Fibroblast of lung (primary cell): ENCODE results near the gene NPTX1. TPM values are rescaled to one million over a fixed set of nuclear protein-coding genes. Genes with fewer than 3 reads are reported as not detected.
A peak's percentile ranks its signal among the peaks of the same experiment; 100 is the strongest.

Source experiments
- DNase-seq, 2 donors: peaks; one replicate each; pipeline versions ENCODE4 v3.0.0 to v3.0.0-alpha.2; 2010; ENCODE audit warnings: low read depth in 2 of 2
- H2AFZ ChIP-seq: 2 replicates; pipeline ENCODE4 v1.5.1; 2012; ENCODE audit warnings: low read length, control low read depth, inconsistent platforms
- H3K27ac ChIP-seq: 2 replicates; pipeline ENCODE4 v1.5.1; 2011; ENCODE audit warnings: low read length, control low read depth; ENCODE audit not compliant: insufficient read depth
- H3K27me3 ChIP-seq: 2 replicates; pipeline ENCODE4 v1.5.1; 2011; ENCODE audit warnings: mild to moderate bottlenecking, low read length; ENCODE audit not compliant: control insufficient read depth, insufficient read depth
- H3K36me3 ChIP-seq: 2 replicates; pipeline ENCODE4 v1.5.1; 2011; ENCODE audit warnings: low read length; ENCODE audit not compliant: control insufficient read depth, insufficient read depth
- H3K4me1 ChIP-seq: 2 replicates; pipeline ENCODE4 v1.5.1; 2011; ENCODE audit warnings: low read length; ENCODE audit not compliant: control insufficient read depth, insufficient read depth; ENCODE audit errors: extremely low read depth
- H3K4me2 ChIP-seq: 2 replicates; pipeline ENCODE4 v1.5.1; 2011; ENCODE audit warnings: low read length, control low read depth; ENCODE audit not compliant: insufficient read depth; ENCODE audit errors: extremely low read depth
- H3K4me3 ChIP-seq, 4 experiments: fragments of 200-600 bp in 1 of 4; sonication (generic) in 1 of 4; replicated peaks in 1 of 4; 2 replicates each; pipeline ENCODE4 v1.5.1; 2011 to 2016; ENCODE audit warnings: low read length in 4 of 4, low read depth in 3 of 4, mild to moderate bottlenecking in 3 of 4, control low read depth in 2 of 4, inconsistent platforms in 1 of 4, mixed read lengths in 1 of 4; ENCODE audit not compliant: insufficient read depth in 1 of 4; ENCODE audit errors: control extremely low read depth in 1 of 4
- H3K79me2 ChIP-seq: 2 replicates; pipeline ENCODE4 v1.5.1; 2012; ENCODE audit warnings: mild to moderate bottlenecking, low read length, inconsistent platforms; ENCODE audit not compliant: control insufficient read depth, insufficient read depth
- H3K9ac ChIP-seq: 2 replicates; pipeline ENCODE4 v1.5.1; 2011; ENCODE audit warnings: mild to moderate bottlenecking, low read length, control low read depth; ENCODE audit not compliant: insufficient read depth
- H3K9me3 ChIP-seq: 2 replicates; pipeline ENCODE4 v1.5.1; 2012; ENCODE audit warnings: low read depth, low read length; ENCODE audit not compliant: control insufficient read depth, insufficient read depth
- H4K20me1 ChIP-seq: 2 replicates; pipeline ENCODE4 v1.5.1; 2011; ENCODE audit warnings: low read length; ENCODE audit not compliant: control insufficient read depth, insufficient read depth; ENCODE audit errors: extremely low read depth
- EZH2 ChIP-seq: IDR thresholded peaks from 2 replicates; pipeline ENCODE4 v1.5.1; 2012; ENCODE audit warnings: low read length, control low read depth, mild to moderate bottlenecking; ENCODE audit errors: missing control alignments
- polyA plus RNA-seq, 2 donors: library from polyadenylated mRNA; depleted of rRNA in 1 of 2; stranded (reverse) in 1 of 2; unstranded in 1 of 2; fragments of >200 nt; gene quantifications; 2 replicates each; pipeline ENCODE4 v1.2.1, GENCODE V29; 2011 to 2012; ENCODE audit warnings: missing spikeins in 1 of 2
- total RNA-seq: library from RNA; depleted of rRNA; stranded (reverse); fragments of >200 nt; gene quantifications from 2 replicates; pipeline ENCODE4 v1.2.1, GENCODE V29; 2014
- TF ChIP-seq, protein P1 (sequence below), 2 donors: IDR thresholded peaks in 1 of 2; conservative IDR thresholded peaks in 1 of 2; 1 replicate in 1 of 2; 2 replicates in 1 of 2; pipeline ENCODE4 v1.5.1; 2011 to 2012; ENCODE audit warnings: low read length in 2 of 2, control low read depth in 1 of 2, inconsistent platforms in 1 of 2, low read depth in 1 of 2, mild to moderate bottlenecking in 1 of 2

NPTX1 gene
- total and polyA plus RNA-seq, 2 donors (not counting 1 experiment from before 2014, with no cell fraction given), result 14.9 to 31.2 TPM

DNA sequence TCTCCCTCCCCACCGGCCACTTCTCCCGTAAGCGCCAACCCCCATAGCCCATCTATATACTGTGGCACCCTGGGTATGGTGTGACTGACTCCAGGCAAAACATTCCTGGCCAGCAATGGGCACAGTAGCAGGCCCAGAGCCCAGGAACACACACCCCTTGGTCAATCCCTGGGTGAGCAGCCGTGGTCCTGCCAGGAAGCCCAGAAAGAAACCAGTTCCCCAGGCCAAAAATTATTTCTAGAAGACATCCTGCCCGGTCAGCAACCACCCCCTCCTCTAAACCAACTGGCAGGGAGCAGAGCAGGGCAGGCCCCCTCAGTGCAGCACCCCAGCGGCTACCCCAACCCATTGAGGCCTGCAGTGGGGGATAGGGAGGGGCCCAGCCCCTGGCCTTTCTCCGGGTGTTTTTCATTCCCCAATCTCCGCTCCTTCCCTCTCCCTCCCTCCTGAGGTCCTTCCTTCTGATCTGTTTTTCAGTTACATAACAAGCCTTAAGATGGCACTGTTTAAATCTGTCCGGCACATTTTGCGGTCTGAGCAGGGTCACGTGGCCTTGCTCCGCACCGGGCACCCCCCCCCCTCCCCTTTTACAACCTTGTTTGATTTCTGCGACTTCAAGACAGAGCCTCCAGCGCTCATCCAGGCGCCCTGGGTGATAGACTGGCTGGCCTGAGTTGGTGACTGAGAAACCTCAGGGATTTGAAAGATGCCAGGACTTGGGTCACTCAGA is 2.0 kb downstream of the NPTX1 start:
- H3K36me3 ChIP-seq, result peaks cover 7% of the 10 kb centered on the region
- H3K4me3 ChIP-seq, result peak overlapping the region in 3 of 4 experiments; percentile 46 to 59 (median 52)
- H3K27me3 ChIP-seq, result peaks cover 21% of the 10 kb centered on the region
- peaks cover 3% of the 10 kb centered on the region for H3K4me1 ChIP-seq
- H2AFZ ChIP-seq, result no peak overlapping the region
- no peak overlapping the region for H3K27ac ChIP-seq
- TF ChIP-seq, protein P1, sequence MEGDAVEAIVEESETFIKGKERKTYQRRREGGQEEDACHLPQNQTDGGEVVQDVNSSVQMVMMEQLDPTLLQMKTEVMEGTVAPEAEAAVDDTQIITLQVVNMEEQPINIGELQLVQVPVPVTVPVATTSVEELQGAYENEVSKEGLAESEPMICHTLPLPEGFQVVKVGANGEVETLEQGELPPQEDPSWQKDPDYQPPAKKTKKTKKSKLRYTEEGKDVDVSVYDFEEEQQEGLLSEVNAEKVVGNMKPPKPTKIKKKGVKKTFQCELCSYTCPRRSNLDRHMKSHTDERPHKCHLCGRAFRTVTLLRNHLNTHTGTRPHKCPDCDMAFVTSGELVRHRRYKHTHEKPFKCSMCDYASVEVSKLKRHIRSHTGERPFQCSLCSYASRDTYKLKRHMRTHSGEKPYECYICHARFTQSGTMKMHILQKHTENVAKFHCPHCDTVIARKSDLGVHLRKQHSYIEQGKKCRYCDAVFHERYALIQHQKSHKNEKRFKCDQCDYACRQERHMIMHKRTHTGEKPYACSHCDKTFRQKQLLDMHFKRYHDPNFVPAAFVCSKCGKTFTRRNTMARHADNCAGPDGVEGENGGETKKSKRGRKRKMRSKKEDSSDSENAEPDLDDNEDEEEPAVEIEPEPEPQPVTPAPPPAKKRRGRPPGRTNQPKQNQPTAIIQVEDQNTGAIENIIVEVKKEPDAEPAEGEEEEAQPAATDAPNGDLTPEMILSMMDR (conservative IDR thresholded peaks at IDR 0.05 in 1 of 2, IDR thresholded peaks at IDR 0.05 in 1 of 2; ENCODE audit: low read depth in 1 of 2, low read length in 2 of 2), result peak in 1 of 2 donors; percentile 11
- TF ChIP-seq EZH2, result no peak
- H4K20me1 ChIP-seq, result no peaks in the 10 kb centered on the region
- H3K9ac ChIP-seq, result no peak overlapping the region
- peak overlapping the region; percentile 87 for H3K4me2 ChIP-seq
- peak; percentile 33 to 44 for DNase-seq
- peaks cover 22% of the 10 kb centered on the region for H3K79me2 ChIP-seq
- H3K9me3 ChIP-seq, result no peaks in the 10 kb centered on the region

DNA sequence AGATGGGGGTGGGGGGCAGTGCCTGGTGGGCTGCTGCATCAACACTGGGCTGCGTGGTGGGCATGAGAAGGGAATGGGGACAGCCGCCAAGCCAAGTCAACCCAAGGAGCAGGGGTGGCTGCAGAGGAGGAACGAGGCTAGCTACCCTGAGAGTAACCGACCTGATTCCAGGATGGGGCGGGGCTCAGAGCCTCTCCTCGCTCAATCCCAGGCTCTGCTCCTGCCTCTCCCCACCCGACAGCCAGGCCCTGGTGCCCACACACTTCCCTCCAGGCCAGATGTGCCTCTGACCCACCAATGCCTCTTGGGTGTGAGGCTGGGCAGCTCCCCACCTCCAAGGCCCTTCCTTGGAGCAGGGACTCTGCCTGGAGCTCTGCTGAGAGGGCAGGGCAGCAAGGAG is 2.7 kb downstream of the NPTX1 start:
- Histone ChIP-seq H3K27me3 (peaks cover 14% of the 10 kb centered on the region), H2AFZ (no peak overlapping the region), H3K79me2 (peaks cover 22% of the 10 kb centered on the region), H4K20me1 (no peaks in the 10 kb centered on the region), H3K27ac (no peak overlapping the region), H3K4me2 (peak overlapping the region; percentile 87), H3K9ac (no peak overlapping the region), H3K9me3 (no peaks in the 10 kb centered on the region), H3K4me1 (peaks cover 3% of the 10 kb centered on the region), H3K4me3 (peak overlapping the region in 1 of 4 experiments; percentile 28), H3K36me3 (peaks cover 7% of the 10 kb centered on the region)
- DNase-seq, result no peak
- TF ChIP-seq, protein P1 (conservative IDR thresholded peaks at IDR 0.05 in 1 of 2, IDR thresholded peaks at IDR 0.05 in 1 of 2; ENCODE audit: low read depth in 1 of 2, low read length in 2 of 2), result no peak
- TF ChIP-seq EZH2, result no peak

- H2AFZ ChIP-seq, result no peak overlapping the region
- DNase-seq, result no peak
- peaks cover 3% of the 10 kb centered on the region for H3K4me1 ChIP-seq
- H4K20me1 ChIP-seq, result no peaks in the 10 kb centered on the region
- no peak overlapping the region for H3K27ac ChIP-seq
- TF ChIP-seq, protein P1 (conservative IDR thresholded peaks at IDR 0.05 in 1 of 2, IDR thresholded peaks at IDR 0.05 in 1 of 2; ENCODE audit: low read depth in 1 of 2, low read length in 2 of 2), result no peak
- TF ChIP-seq EZH2, result no peak
- peaks cover 7% of the 10 kb centered on the region for H3K36me3 ChIP-seq
- H3K79me2 ChIP-seq, result peaks cover 22% of the 10 kb centered on the region
- H3K4me2 ChIP-seq, result peak overlapping the region; percentile 25
- H3K9me3 ChIP-seq, result no peaks in the 10 kb centered on the region
- H3K9ac ChIP-seq, result no peak overlapping the region
- peaks cover 8% of the 10 kb centered on the region for H3K27me3 ChIP-seq
- no peak overlapping the region for H3K4me3 ChIP-seq
Measured at GRCh38 chr17:80472996-80473395, 3.4 kb downstream of the NPTX1 start.
